Fibroblast of pulmonary artery (primary cell): ENCODE measurements around the gene ABCC5.
"Not testable (repeated sequence)": the region's sequence is repeated elsewhere in the genome, so short reads cannot be mapped to it uniquely, and the experiment has no call there.

ENCODE experiments used
- DNase-seq: peaks from one replicate; pipeline ENCODE4 v3.0.0-alpha.2; 2010; ENCODE audit warnings: low read depth
- H3K4me3 ChIP-seq: replicated peaks from 2 replicates; pipeline ENCODE4 v1.5.1; 2011; ENCODE audit warnings: low read depth, mild to moderate bottlenecking, control low read depth, low read length, moderate library complexity
- CTCF ChIP-seq: IDR thresholded peaks from 2 replicates; pipeline ENCODE4 v1.5.1; 2011; ENCODE audit warnings: mild to moderate bottlenecking, control low read depth, low read length, inconsistent platforms; ENCODE audit errors: missing control alignments

The ABCC5 gene

DNA sequence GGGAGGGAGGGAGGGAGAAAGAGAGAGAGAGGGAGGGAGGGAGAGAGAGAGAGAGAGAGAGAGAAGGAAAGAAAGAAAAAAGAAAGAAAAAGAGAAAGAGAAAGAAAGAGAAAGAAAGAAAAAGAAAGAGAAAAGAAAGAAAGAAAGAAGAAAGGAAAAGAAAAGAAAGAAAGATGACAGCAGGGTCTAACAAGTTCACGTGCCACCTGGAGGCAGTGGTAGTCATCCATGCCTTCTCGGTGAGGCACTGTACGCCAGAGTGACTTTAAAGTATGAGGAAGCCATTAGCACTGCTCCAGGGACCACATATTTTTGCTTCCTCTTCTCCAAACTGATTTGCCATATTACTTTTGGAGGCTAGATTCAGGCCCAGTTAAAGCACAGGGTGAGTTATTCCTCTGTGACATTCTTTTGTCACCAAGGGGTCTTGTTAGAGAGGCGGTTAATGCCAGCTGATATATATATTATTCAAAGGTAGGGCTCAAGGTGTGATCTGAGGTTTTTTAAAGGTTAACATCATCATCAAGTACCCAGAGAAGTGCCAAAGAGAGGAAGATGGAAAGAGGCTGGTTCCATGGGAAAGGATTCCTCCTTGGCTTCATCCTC, 13.6 kb upstream of the ABCC5 start, which contains the start of gene HTR3D:
Gene HTR3D (plus strand): TSS at position 556 of the 606 bp plus-strand sequence. CDS start 0 bp downstream, at position 556.
- no peak for TF ChIP-seq CTCF

GRCh38 chr3:184030536-184030935, 12.9 kb upstream of the ABCC5 start:
- no peak overlapping the region for H3K4me3 ChIP-seq
- DNase-seq: no peak
- TF ChIP-seq CTCF: no peak

More for the DNA sequence above, 13.6 kb upstream of the ABCC5 start, which contains the start of gene HTR3D:
- no peak for DNase-seq
- H3K4me3 ChIP-seq: no peak within 1 kb of the TSS

DNA sequence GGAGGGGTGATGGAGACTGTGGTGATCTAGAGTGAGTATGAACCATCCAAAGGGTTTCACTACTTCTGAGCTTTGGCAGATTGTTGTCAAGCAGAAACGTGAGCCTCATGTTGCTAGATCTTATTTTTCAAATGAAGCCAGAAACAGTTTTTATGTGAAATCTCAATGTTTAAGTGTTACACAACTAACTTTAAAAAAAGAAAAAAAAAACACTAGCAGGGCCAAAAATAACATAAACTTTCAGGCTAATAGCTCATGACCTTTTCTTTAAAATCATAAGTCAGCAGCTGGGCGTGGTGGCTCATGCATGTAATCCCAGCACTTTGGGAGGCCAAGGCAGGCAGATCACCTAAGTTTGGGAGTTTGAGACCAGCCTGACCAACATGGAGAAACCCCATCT, 11.8 kb upstream of the ABCC5 start:
- no peak overlapping the region for H3K4me3 ChIP-seq
- no peak for TF ChIP-seq CTCF
- no peak for DNase-seq

DNA sequence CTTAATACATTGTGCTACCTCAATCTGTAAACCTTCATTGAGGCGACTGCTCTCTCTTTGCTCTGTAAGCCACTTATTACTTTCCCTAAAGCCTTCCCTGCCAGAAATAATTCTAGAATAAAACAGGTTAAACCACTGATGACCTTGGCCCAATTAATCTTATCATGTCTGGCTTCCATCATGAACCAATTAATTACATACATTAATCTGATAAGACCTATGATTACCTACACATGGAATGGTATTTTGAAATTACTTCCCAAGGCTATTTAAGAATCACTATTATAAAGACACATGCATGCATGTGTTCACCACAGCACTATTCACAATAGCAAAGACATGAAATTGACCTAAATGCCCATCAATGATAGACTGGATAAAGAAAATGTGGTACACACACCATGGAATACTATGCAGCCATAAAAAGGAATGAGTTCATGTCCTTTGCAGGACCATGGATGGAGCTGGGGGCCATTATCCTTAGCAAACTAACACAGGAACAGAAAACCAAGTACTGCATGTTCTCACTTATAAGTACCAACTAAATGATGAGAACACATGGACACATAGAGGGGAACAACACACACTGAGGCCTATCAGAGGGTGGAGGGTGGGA, 10.7 kb upstream of the ABCC5 start:
- not testable (repeated sequence) for H3K4me3 ChIP-seq, DNase-seq

GRCh38 chr3:184025256-184025655, 7.6 kb upstream of the ABCC5 start:
- not testable (repeated sequence) for H3K4me3 ChIP-seq, DNase-seq

GRCh38 chr3:184022323-184022722, 4.6 kb upstream of the ABCC5 start:
- DNase-seq: no peak
- TF ChIP-seq CTCF: no peak
- H3K4me3 ChIP-seq: no peak overlapping the region

DNA sequence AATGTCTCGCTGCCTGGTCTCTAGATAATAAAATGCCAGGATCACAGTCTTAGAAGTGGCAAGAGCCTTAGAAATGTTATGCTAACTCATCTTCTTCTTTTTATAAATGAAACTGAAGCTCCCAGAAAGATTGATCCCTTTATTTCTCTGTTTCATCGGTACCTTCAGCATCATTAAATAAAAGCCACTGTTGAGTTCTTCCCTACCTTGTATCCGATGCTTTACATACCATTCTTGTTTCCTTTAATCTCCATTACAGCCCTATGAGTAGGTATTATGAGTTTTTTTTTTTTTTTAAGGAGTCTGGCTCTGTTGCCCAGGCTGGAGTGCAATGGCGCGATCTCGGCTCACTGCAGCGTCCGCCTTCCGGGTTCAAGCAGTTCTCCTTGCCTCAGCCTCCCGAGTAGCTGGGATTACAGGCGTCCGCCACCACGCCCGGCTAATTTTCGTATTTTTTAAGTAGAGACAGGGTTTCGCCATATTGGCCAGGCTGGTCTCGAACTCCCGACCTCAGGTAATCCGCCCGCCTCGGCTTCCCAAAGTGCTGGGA, 815 bp upstream of the ABCC5 start:
- DNase-seq: no peak
- peak overlapping the region; percentile 100 for H3K4me3 ChIP-seq
- TF ChIP-seq CTCF: no peak
